HEK293 (cell line): ENCODE data around the gene NFATC1.

Experiments used
- CTCF ChIA-PET: fragments of 350-600 bp; formaldehyde crosslinking; extraction: SDS; loops from one replicate; lab custom pipeline; 2021; ENCODE audit warnings: antibody characterized with exemption; lab: Yijun Ruan, JAX
- POLR2A ChIA-PET: fragments of 300-600 bp; formaldehyde crosslinking; extraction: SDS; loops from one replicate; lab custom pipeline; 2020; ENCODE audit warnings: antibody characterized with exemption, inconsistent platforms; lab: Yijun Ruan, JAX
- H3K27ac ChIP-seq: fragments of 200-500 bp; sonication (Bioruptor generic); 2 replicates; pipeline ENCODE4 v1.5.1; 2014; ENCODE audit warnings: low read depth, low read length, control low read depth, inconsistent platforms; ENCODE audit errors: extremely low read depth
- H3K36me3 ChIP-seq, 2 experiments: fragments of 200-500 bp in 1 of 2; sonication (Bioruptor generic) in 1 of 2; 1 replicate in 1 of 2; 2 replicates in 1 of 2; pipeline ENCODE4 v1.5.1; 2014 to 2017; ENCODE audit warnings: inconsistent platforms in 2 of 2, low read length in 2 of 2; ENCODE audit not compliant: control insufficient read depth in 2 of 2, insufficient read depth in 1 of 2
- H3K4me1 ChIP-seq: fragments of 200-500 bp; sonication (Bioruptor generic); 2 replicates; pipeline ENCODE4 v1.5.1; 2014; ENCODE audit warnings: mild to moderate bottlenecking, low read length, inconsistent platforms; ENCODE audit not compliant: control insufficient read depth, insufficient read depth
- H3K4me3 ChIP-seq: 2 replicates; pipeline ENCODE4 v1.5.1; 2011; ENCODE audit warnings: low read depth, mild to moderate bottlenecking, control low read depth, low read length, moderate library complexity
- H3K9me3 ChIP-seq: fragments of 200-500 bp; sonication (Bioruptor generic); 2 replicates; pipeline ENCODE4 v1.5.1; 2014; ENCODE audit warnings: low read depth, low read length, inconsistent platforms; ENCODE audit not compliant: control insufficient read depth, insufficient read depth
- BCL11A ChIP-seq: fragments of 450-650 bp; formaldehyde crosslinking; IDR thresholded peaks from 2 replicates; pipeline ENCODE4 v1.5.1; 2016; ENCODE audit warnings: low read depth, missing biosample characterization, missing genetic modification characterization
- MZF1 ChIP-seq: fragments of 450-650 bp; formaldehyde crosslinking; IDR thresholded peaks from 2 replicates; pipeline ENCODE4 v1.5.1; 2017; ENCODE audit warnings: missing biosample characterization, missing genetic modification characterization, borderline replicate concordance
- PRDM6 ChIP-seq: fragments of 450-650 bp; formaldehyde crosslinking; IDR thresholded peaks from 2 replicates; pipeline ENCODE4 v1.5.1; 2017; ENCODE audit warnings: missing biosample characterization, missing genetic modification characterization
- RBAK ChIP-seq: fragments of 450-650 bp; formaldehyde crosslinking; IDR thresholded peaks from 2 replicates; pipeline ENCODE4 v1.5.1; 2016; ENCODE audit warnings: missing biosample characterization, missing genetic modification characterization
- YY2 ChIP-seq: fragments of 450-650 bp; formaldehyde crosslinking; IDR thresholded peaks from 2 replicates; pipeline ENCODE4 v1.5.1; 2016; ENCODE audit warnings: missing biosample characterization, missing genetic modification characterization
- ZBTB44 ChIP-seq: fragments of 450-650 bp; IDR thresholded peaks from 2 replicates; pipeline ENCODE4 v1.5.1; 2018; ENCODE audit warnings: missing biosample characterization, mild to moderate bottlenecking, missing genetic modification characterization
- ZNF19 ChIP-seq: fragments of 450-650 bp; formaldehyde crosslinking; IDR thresholded peaks from 2 replicates; pipeline ENCODE4; 2016; ENCODE audit warnings: missing biosample characterization, missing genetic modification characterization, low read depth
- ZNF2 ChIP-seq: fragments of 450-650 bp; formaldehyde crosslinking; IDR thresholded peaks from 2 replicates; pipeline ENCODE4 v1.5.1; 2016; ENCODE audit warnings: missing biosample characterization, missing genetic modification characterization
- ZNF24 ChIP-seq: fragments of 450-650 bp; formaldehyde crosslinking; IDR thresholded peaks from 2 replicates; pipeline ENCODE4 v1.5.1; 2016; ENCODE audit warnings: missing biosample characterization, missing genetic modification characterization
- ZNF350 ChIP-seq: fragments of 450-650 bp; formaldehyde crosslinking; IDR thresholded peaks from 2 replicates; pipeline ENCODE4 v1.5.0; 2017; ENCODE audit warnings: missing biosample characterization, mild to moderate bottlenecking, missing genetic modification characterization
- ZNF391 ChIP-seq: fragments of 450-650 bp; formaldehyde crosslinking; IDR thresholded peaks from 2 replicates; pipeline ENCODE4 v1.5.1; 2016; ENCODE audit warnings: low read depth, missing biosample characterization, missing genetic modification characterization, borderline replicate concordance
- ZNF404 ChIP-seq: fragments of 450-650 bp; formaldehyde crosslinking; IDR thresholded peaks from 2 replicates; pipeline ENCODE4 v1.5.1; 2017; ENCODE audit warnings: missing biosample characterization, missing genetic modification characterization
- ZNF610 ChIP-seq: fragments of 450-650 bp; formaldehyde crosslinking; IDR thresholded peaks from 2 replicates; pipeline ENCODE4 v1.5.1; 2016; ENCODE audit warnings: missing biosample characterization, missing genetic modification characterization, borderline replicate concordance
- ZNF629 ChIP-seq: fragments of 450-650 bp; formaldehyde crosslinking; IDR thresholded peaks from 2 replicates; pipeline ENCODE4 v1.5.1; 2017; ENCODE audit warnings: missing biosample characterization, missing genetic modification characterization
- ZNF776 ChIP-seq: fragments of 450-650 bp; formaldehyde crosslinking; IDR thresholded peaks from 2 replicates; pipeline ENCODE4 v1.5.0; 2017; ENCODE audit warnings: missing biosample characterization, missing genetic modification characterization, borderline replicate concordance
- ZNF843 ChIP-seq: fragments of 450-650 bp; formaldehyde crosslinking; IDR thresholded peaks from 2 replicates; pipeline ENCODE4 v1.5.1; 2016; ENCODE audit warnings: missing biosample characterization, missing genetic modification characterization
- ZXDB ChIP-seq: fragments of 450-650 bp; formaldehyde crosslinking; IDR thresholded peaks from 2 replicates; pipeline ENCODE4 v1.5.1; 2016; ENCODE audit warnings: missing biosample characterization, missing genetic modification characterization
- TF ChIP-seq, protein P1 (sequence below): fragments of 450-650 bp; formaldehyde crosslinking; IDR thresholded peaks from 2 replicates; pipeline ENCODE4 v1.5.1; 2016; ENCODE audit warnings: missing biosample characterization, missing genetic modification characterization
- TF ChIP-seq, protein P2 (sequence below): fragments of 450-650 bp; formaldehyde crosslinking; IDR thresholded peaks from 2 replicates; pipeline ENCODE4 v1.5.1; 2017; ENCODE audit warnings: missing biosample characterization, missing genetic modification characterization
- TF ChIP-seq, protein P3 (sequence below): fragments of 450-650 bp; formaldehyde crosslinking; IDR thresholded peaks from 2 replicates; pipeline ENCODE4 v1.5.1; 2016; ENCODE audit warnings: missing biosample characterization, missing genetic modification characterization, low read depth

Gene NFATC1

DNA sequence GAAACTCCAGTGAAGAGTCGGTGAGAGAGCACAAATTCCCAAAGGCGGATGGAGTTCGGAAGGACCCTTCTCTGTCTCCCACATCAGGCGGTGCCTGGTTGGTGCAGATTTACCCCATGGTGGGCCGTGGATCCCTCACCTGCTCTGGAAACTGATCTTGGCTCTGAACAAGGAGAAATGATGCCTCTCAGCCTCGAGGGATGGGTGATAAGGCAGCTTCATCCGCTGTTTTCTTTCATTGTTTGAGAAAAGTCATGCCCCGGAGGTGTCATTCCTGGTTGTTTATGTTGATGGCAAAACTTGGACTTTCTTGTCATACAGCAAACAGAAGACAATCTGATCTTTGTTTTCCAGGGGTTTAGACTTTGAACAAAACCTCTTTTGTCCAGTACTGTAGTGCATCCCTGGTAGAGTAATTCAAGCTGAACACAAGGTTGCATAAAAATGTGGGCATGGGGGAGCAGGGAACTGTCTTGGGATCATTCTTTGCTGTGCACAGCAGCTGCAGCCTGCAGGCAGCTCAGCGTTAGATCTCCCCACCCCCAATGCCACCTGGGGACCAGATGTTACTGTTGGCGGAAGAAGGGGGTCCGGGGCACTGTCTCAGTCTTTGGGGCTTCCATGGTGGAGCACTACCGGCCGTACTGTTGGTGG is 81.3 kb downstream of the NFATC1 start (continued):
- TF ChIP-seq ZNF350 (tag by site-specific recombination) (no peak), ZNF843 (tag by site-specific recombination) (no peak)

GRCh38 chr18:79477711-79478483 is 82.2 kb downstream of the NFATC1 start:
- CTCF ChIA-PET = no interaction called here
- H3K4me1 ChIP-seq = no peaks in the 10 kb centered on the region
- H3K4me3 ChIP-seq = no peak overlapping the region
- no peaks in the 10 kb centered on the region for H3K9me3 ChIP-seq
- no peaks in the 10 kb centered on the region for H3K36me3 ChIP-seq
- no peak for TF ChIP-seq RBAK (tag by site-specific recombination)
- no peak for TF ChIP-seq ZNF24
- TF ChIP-seq, protein P1, sequence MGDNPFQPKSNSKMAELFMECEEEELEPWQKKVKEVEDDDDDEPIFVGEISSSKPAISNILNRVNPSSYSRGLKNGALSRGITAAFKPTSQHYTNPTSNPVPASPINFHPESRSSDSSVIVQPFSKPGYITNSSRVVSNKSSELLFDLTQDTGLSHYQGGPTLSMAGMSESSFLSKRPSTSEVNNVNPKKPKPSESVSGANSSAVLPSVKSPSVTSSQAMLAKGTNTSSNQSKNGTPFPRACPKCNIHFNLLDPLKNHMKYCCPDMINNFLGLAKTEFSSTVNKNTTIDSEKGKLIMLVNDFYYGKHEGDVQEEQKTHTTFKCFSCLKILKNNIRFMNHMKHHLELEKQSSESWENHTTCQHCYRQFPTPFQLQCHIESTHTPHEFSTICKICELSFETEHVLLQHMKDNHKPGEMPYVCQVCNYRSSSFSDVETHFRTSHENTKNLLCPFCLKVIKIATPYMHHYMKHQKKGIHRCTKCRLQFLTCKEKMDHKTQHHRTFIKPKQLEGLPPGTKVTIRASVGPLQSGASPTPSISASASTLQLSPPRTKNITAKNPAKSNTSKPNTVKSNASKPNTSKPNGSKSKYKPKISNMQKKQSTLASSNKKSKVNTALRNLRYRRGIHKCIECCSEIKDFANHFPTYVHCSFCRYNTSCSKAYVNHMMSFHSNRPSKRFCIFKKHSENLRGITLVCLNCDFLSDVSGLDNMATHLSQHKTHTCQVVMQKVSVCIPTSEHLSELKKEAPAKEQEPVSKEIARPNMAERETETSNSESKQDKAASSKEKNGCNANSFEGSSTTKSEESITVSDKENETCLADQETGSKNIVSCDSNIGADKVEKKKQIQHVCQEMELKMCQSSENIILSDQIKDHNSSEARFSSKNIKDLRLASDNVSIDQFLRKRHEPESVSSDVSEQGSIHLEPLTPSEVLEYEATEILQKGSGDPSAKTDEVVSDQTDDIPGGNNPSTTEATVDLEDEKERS (tag by site-specific recombination) = no peak
- no peak for TF ChIP-seq ZBTB44 (tag by site-specific recombination)
- TF ChIP-seq ZNF610 (tag by site-specific recombination) = no peak
- TF ChIP-seq ZNF391 (tag by site-specific recombination) = no peak
- no peak for TF ChIP-seq ZNF404
- no peak for TF ChIP-seq ZNF19
- TF ChIP-seq BCL11A (tag by site-specific recombination) = no peak
- TF ChIP-seq, protein P2, sequence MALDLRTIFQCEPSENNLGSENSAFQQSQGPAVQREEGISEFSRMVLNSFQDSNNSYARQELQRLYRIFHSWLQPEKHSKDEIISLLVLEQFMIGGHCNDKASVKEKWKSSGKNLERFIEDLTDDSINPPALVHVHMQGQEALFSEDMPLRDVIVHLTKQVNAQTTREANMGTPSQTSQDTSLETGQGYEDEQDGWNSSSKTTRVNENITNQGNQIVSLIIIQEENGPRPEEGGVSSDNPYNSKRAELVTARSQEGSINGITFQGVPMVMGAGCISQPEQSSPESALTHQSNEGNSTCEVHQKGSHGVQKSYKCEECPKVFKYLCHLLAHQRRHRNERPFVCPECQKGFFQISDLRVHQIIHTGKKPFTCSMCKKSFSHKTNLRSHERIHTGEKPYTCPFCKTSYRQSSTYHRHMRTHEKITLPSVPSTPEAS (tag by site-specific recombination) = no peak
- TF ChIP-seq, protein P3, sequence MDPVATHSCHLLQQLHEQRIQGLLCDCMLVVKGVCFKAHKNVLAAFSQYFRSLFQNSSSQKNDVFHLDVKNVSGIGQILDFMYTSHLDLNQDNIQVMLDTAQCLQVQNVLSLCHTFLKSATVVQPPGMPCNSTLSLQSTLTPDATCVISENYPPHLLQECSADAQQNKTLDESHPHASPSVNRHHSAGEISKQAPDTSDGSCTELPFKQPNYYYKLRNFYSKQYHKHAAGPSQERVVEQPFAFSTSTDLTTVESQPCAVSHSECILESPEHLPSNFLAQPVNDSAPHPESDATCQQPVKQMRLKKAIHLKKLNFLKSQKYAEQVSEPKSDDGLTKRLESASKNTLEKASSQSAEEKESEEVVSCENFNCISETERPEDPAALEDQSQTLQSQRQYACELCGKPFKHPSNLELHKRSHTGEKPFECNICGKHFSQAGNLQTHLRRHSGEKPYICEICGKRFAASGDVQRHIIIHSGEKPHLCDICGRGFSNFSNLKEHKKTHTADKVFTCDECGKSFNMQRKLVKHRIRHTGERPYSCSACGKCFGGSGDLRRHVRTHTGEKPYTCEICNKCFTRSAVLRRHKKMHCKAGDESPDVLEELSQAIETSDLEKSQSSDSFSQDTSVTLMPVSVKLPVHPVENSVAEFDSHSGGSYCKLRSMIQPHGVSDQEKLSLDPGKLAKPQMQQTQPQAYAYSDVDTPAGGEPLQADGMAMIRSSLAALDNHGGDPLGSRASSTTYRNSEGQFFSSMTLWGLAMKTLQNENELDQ (tag by site-specific recombination) = no peak
- no peak for TF ChIP-seq PRDM6
- no peak for TF ChIP-seq ZXDB (tag by site-specific recombination)
- TF ChIP-seq MZF1 (tag by site-specific recombination) = no peak
- no peak for TF ChIP-seq ZNF629
- TF ChIP-seq YY2 (tag by site-specific recombination) = no peak
- no peak for TF ChIP-seq ZNF776
- TF ChIP-seq ZNF2 = no peak
- TF ChIP-seq, all 188 proteins: peak for 0
- H3K27ac ChIP-seq = no peak overlapping the region
- POLR2A ChIA-PET = interaction anchor here (0.6 kb wide), 1 partner anchor 84 kb away, joined by 3 read pairs; no protein-coding TSS in a partner anchor
